ENCODE results near the gene FGF12. TPM values are rescaled to one million over a fixed set of nuclear protein-coding genes. Genes with fewer than 3 reads are reported as not detected.

FGF12 gene
- polyA plus RNA-seq, 5 donors, result 1.9 to 10.7 (median 5.7) TPM

DNA sequence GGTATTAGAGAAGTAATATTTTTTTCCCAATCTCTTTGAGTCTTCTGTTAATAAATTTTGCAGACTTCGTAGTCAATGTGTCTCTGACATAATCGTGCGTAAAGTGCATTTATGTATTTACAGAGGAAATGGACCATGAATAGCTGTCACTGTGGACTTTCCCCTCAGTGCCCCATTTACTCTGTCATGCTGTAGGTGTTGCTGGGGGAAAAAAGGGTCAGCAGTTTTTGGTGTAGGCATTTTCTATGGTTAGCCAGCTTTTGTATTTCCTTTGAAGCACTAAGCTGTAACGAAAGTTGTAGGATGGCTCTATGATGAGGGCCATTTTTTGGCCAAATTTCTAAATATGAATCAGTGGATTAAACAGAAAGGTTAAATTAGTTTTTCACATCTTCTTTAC, 598.4 kb downstream of the FGF12 start:
- DNase-seq, result no peak

DNA sequence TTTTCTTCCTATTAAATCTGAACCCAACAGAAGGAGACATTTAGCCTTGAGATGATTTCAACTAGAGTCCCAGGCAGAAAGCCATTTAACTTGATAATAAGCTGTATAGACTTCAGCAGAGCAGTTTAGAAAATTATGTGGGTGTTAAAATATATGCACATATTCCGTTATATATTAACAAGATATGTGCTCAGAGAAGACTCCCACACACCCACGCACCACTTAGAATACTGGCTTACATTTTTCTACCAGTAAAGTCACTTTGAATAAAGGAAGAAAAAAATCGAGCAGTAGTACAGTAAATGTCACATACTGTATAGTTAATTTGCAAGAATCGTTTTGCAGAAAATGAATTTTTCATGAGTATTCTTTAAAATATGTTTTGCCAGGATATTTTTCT, 599.3 kb downstream of the FGF12 start:
- no peak for DNase-seq

- no peak for DNase-seq
These were observed 604.3 kb downstream of the FGF12 start for GRCh38 chr3:192122832-192123594.

- peak; percentile 7 to 9 for DNase-seq
These were observed 605.4 kb downstream of the FGF12 start for GRCh38 chr3:192121923-192122322.

DNA sequence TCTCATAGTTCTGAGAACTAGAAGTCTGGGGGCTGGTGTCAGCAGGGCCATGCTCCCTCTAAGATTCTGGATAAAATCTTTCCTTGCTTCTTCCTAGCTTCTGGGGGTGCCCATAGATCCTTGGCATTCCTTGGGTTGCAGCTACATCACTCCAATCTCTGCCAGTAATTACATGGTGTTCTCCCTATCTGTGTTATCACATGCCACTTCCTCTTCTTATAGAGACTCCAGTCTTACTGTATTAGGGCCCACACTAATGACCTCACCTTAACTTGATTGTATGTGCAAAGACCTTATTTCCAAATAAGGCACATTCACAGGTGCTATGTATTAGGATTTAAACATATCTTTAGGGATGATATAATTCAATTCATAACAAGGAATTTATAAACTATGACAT, 618.5 kb downstream of the FGF12 start:
- DNase-seq, result no peak

DNA sequence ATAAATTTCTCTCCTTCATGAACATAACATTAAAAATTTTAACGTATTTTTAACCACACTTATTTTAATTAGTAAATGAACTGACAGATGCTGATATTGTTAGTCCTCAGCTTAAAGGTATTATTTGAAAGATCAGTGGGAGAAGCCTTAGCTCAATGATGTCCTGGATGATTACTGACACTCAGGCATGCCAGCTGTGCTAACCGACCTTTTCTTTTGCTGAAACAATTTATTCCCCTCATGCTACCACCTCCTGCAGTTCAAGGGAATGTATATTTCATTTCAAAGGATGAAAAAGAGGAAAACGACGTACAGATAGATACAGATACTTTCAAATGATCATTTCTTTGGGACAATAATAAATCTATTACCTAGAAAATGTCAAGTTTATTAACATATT, 620.8 kb downstream of the FGF12 start:
- no peak for DNase-seq

DNA sequence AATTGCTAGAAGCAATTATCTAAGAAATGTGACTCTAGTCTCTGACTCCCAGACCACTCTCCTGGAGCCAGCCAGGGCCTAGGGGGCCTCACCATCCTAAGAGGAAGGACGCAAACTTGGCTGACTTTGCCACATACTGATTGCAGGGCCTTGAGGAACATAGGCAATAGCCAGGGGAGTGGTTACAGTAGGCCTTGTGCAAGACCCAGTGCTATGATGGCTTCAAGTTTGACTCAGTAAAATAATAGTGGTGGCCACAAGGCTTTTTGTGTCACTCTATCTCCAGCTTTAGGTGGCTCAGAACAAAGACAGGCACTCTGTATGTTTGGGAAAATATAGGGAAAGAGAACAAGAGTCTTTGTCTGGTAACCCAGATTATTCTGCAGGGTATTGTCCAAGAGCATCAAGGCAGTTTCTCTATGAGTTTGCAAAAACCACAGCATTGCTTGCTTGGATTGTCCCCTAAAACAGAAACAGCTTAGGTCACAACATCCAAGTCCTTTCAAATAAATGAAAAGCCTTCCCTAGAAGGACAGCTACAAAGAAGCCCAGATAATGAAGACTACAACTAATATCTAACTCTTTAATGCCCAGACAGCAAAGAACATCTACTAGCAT, 634.8 kb downstream of the FGF12 start:
- DNase-seq, result no peak

GRCh38 chr3:192091831-192092230, 635.5 kb downstream of the FGF12 start:
- no peak for DNase-seq

GRCh38 chr3:192090586-192090985, 636.8 kb downstream of the FGF12 start:
- no peak for DNase-seq

Other genes with a start within 250 kb of the FGF12 start
- 1 to 10 TPM; 5.2 to 6.7 (median 6.6) TPM for gene MB21D2, start 190.3 kb upstream of the FGF12 start, polyA plus RNA-seq (ENCODE audit: insufficient read depth in 1 of 5, insufficient read length in 5 of 5, low replicate concordance in 1 of 5)

Measured in right lung (tissue), 5 donors.